Activated CD8-positive, alpha-beta memory T cell treated with anti-CD3 and anti-CD28 coated beads for 36 hours (primary cell): Measurements from ENCODE around the gene OPTC. TPM values are rescaled to one million over a fixed set of nuclear protein-coding genes. Genes with fewer than 3 reads are reported as not detected.

ENCODE experiments used
- CTCF ChIA-PET: fragments of 350-600 bp; sonication (Branson Sonifier 250); formaldehyde crosslinking; loops from one replicate; lab custom pipeline; 2021; ENCODE audit warnings: antibody characterized with exemption; lab: Charles Lee
- POLR2A ChIA-PET: fragments of 350-600 bp; sonication (Branson Sonifier 250); formaldehyde crosslinking; loops from one replicate; lab custom pipeline; 2021; ENCODE audit warnings: antibody characterized with exemption; lab: Charles Lee
- total RNA-seq, 2 experiments: library from RNA; stranded (reverse); gene quantifications; one replicate each; pipeline ENCODE4 v1.2.3, GENCODE V29; 2021

The OPTC gene
- total RNA-seq, 2 experiments from 2014 or later = not detected

GRCh38 chr1:203522237-203522636 lies 28.3 kb downstream of the OPTC start:
- ChIA-PET CTCF (no interaction called here), POLR2A (no interaction called here)

GRCh38 chr1:203523667-203524066 lies 29.7 kb downstream of the OPTC start:
- POLR2A ChIA-PET = no interaction called here
- CTCF ChIA-PET = no interaction called here

GRCh38 chr1:203524152-203524551 lies 30.2 kb downstream of the OPTC start:
- CTCF ChIA-PET = no interaction called here
- POLR2A ChIA-PET = no interaction called here

GRCh38 chr1:203524824-203525223 lies 30.9 kb downstream of the OPTC start:
- POLR2A ChIA-PET = no interaction called here
- CTCF ChIA-PET = no interaction called here

GRCh38 chr1:203525685-203526084 lies 31.7 kb downstream of the OPTC start:
- ChIA-PET CTCF (no interaction called here), POLR2A (no interaction called here)

- CTCF ChIA-PET = no interaction called here
- POLR2A ChIA-PET = no interaction called here
Measured at GRCh38 chr1:203526130-203526529, 32.2 kb downstream of the OPTC start.

- POLR2A ChIA-PET = no interaction called here
Measured at GRCh38 chr1:203526572-203526971, 32.6 kb downstream of the OPTC start.

GRCh38 chr1:203527013-203527412 lies 33.1 kb downstream of the OPTC start:
- ChIA-PET CTCF (no interaction called here), POLR2A (no interaction called here)

More at GRCh38 chr1:203526572-203526971, 32.6 kb downstream of the OPTC start:
- CTCF ChIA-PET = no interaction called here

- ChIA-PET POLR2A (interaction anchor here (0.6 kb wide), 1 partner anchor 89 kb away, joined by 4 read pairs; no protein-coding TSS in a partner anchor), CTCF (interaction anchor here (0.6 to 0.7 kb wide), 2 partner anchors 55 to 132 kb away, joined by 3 read pairs; no protein-coding TSS in a partner anchor)
Measured at GRCh38 chr1:203528063-203528462, 34.1 kb downstream of the OPTC start.

GRCh38 chr1:203528976-203529835 lies 35.3 kb downstream of the OPTC start:
- CTCF ChIA-PET = no interaction called here
- POLR2A ChIA-PET = no interaction called here

- ChIA-PET CTCF (no interaction called here), POLR2A (no interaction called here)
Measured at GRCh38 chr1:203531063-203531462, 37.1 kb downstream of the OPTC start.

- ChIA-PET POLR2A (interaction anchor here (0.6 kb wide), 1 partner anchor 129 kb away, joined by 3 read pairs; no protein-coding TSS in a partner anchor), CTCF (no interaction called here)
Measured at GRCh38 chr1:203534012-203534411, 40.1 kb downstream of the OPTC start.

- CTCF ChIA-PET = interaction anchor here (0.7 kb wide), 1 partner anchor 15 kb away, joined by 3 read pairs; no protein-coding TSS in a partner anchor
- POLR2A ChIA-PET = interaction anchor here (0.6 kb wide), 1 partner anchor 129 kb away, joined by 3 read pairs; no protein-coding TSS in a partner anchor
Measured at GRCh38 chr1:203534526-203534925, 40.6 kb downstream of the OPTC start.

GRCh38 chr1:203536575-203536974 lies 42.6 kb downstream of the OPTC start:
- CTCF ChIA-PET = no interaction called here
- POLR2A ChIA-PET = no interaction called here

- ChIA-PET POLR2A (no interaction called here), CTCF (interaction anchor here (1.1 to 1.2 kb wide), 2 partner anchors 166 to 270 kb away, joined by 3 read pairs; no protein-coding TSS in a partner anchor)
Measured at GRCh38 chr1:203536980-203537455, 43.1 kb downstream of the OPTC start.

- CTCF ChIA-PET = interaction anchor here (1.1 to 1.2 kb wide), 2 partner anchors 165 to 270 kb away, joined by 3 read pairs; no protein-coding TSS in a partner anchor
- POLR2A ChIA-PET = no interaction called here
Measured at GRCh38 chr1:203537806-203538464, 44.0 kb downstream of the OPTC start.

GRCh38 chr1:203538726-203539125 lies 44.8 kb downstream of the OPTC start:
- ChIA-PET POLR2A (no interaction called here), CTCF (no interaction called here)

GRCh38 chr1:203539831-203540546 lies 46.0 kb downstream of the OPTC start:
- CTCF ChIA-PET = interaction anchor here (0.6 kb wide), 1 partner anchor 264 kb away, joined by 3 read pairs; no protein-coding TSS in a partner anchor
- POLR2A ChIA-PET = no interaction called here

- CTCF ChIA-PET = no interaction called here
- POLR2A ChIA-PET = no interaction called here
Measured at GRCh38 chr1:203544485-203544884, 50.5 kb downstream of the OPTC start.
